Inferior parietal cortex (tissue), 1 donor: ENCODE measurements around the gene AVPI1.
A peak's percentile ranks its signal among the peaks of the same experiment; 100 is the strongest.

Experiments used
- DNase-seq: peaks from one replicate; pipeline ENCODE4 v3.0.0-alpha.2; 2016; ENCODE audit errors: extremely low spot score

AVPI1 gene, protein sequence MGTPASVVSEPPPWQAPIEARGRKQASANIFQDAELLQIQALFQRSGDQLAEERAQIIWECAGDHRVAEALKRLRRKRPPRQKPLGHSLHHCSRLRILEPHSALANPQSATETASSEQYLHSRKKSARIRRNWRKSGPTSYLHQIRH

DNA sequence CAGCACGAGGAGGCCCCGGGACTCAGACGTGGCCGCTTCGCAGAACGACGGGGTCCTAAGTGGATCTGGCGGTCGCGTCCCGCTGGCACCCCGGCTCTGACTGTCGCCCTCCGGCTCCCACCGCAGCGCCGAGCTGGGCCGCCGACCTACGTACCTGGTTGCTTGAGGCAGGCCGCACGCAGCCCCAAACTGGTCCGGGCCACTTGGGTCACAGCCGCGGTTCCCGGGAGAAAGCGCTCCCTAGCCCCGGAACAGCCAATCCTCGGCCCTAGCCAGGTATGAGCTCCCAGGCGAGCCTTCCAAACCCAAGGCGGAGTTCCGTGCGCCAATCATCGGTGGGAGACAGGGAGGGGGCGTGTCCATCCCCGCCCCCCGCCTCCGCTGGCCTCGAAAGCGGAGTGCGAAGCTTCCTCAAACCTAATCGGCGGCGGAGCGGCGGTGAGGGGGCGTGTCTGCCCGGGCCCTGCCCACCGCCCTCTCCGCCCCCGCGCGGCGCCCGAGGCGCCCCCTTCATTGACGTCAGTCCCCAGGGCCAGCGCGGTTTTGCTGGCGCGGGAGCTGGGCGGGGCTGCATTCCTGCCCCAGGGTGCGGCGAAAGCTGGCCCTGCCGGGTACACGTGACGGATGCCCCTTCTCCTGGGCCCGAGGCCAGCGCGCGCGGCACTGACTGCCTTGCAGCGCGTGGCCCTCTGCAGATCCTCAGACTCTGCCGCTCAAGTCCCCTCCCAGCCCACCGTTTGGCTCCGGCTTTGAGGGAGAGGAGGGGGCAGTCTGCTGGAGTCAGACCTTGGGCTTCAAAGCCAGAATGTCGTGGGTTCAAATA lies at the start of gene AVPI1:
Gene AVPI1 (minus strand): TSS at position 280 of the 823 bp plus-strand sequence. CDS start 7,336 bp downstream, outside the sequence.
- peak; percentile 87 for DNase-seq

DNA sequence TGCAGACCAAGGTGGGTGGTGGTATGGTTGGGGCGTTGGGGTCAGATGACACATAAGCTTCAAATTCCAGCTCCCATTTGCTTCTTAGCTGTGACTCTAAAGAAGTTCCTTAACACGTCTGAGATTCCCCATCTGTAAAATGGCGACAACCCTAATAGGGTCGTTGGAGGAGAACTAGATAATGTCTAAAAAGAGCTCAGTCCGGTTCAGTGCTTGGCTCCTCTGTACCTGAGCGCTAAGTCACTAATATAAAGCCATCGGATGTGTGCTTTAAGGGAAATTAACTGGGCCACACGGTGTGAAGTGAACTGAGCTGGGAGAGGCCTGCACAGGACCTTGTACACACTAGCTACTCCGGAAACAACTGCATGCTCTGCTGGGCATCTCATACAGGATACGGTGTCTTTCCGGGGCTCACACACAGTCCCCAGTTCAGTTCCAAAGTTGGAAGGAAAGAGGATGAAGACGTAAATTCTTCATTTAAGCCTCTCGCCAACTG lies 49.4 kb upstream of the AVPI1 start:
- DNase-seq: no peak

DNA sequence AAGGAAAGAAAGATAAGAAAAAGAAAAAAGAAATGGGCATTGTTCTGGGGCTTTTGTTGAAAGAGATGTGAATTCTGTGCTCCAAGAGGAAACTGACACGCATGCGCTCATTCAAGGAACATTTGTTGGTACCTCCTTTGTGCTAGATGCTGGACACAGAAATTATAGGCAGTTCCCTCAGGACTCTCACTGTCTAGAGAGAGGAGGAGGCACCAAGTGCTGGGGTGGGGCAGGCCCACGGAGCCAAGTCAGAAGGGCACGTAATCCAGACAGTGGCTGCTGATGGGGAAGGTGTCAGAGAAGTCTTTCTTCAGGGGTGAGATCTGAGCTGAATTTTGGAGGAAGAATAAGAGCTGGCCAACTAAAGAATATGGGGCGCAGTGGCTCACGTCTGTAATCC lies 47.0 kb upstream of the AVPI1 start:
- DNase-seq: no peak

DNA sequence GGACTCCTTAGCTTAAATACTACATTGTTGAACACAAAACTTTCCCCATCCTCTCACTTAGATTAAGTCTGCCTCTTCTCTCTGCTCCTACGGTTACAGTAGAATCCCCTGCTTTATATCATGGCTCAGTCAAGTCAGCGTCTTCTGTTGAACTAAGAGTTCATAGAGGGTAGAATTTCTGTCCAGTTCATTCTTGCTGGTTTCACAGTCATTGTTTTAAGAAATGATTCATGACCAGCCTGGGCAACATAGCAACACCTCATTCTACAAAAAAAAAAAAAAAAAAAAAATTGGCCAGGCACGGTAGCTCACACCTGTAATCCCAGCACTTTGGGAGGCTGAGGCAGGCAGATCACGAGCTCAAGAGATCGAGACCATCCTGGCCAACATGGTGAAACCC lies 46.2 kb upstream of the AVPI1 start:
- no peak for DNase-seq

DNA sequence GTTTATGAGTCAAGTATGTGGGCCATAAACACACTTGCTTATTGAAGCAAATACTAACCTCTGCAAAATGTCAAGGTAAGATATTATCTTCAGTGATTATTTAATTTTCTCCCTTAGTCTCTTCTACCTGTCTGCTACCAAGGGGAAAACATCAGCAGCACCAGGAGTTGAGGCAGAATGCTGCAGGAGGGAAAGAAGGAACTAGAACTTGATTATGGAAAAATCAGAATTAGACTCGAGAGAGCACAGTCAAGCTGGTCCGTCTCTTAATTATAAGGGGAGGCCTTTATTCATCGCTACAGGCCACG lies 45.0 kb upstream of the AVPI1 start:
- DNase-seq: no peak

DNA sequence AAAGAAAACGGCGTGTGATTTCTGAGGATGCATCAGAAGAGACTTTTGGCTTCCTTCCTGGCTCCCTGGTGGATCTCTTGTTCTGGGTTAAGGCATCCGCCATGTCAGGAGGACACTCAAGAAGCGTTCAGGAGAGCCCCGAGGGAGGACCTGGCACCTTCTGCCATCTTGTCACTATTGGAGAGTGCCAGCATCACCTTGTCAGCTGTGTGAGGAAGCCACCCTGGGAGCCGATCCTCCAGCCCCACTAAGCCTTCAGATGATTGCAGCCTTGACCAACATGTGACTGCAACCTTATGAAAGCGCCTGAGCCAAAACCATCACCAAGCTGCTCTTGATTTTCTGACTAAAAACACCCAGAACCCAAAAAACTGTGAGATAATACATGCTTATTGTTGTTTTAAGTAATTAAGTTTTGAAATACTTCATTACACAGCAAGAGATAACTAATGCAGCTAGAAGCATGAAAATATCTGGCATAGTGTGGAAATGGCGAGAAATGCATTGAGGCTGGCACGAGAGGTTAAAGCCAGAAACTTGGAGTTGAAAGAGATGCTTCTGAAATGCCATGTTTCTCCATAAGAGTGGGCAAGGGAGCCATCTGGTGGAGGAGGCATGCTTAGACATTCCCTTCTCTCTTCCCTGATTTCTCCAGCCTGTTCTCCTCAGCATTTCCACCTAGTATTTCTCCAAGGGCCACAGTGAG lies 44.5 kb upstream of the AVPI1 start:
- peak; percentile 95 for DNase-seq

DNA sequence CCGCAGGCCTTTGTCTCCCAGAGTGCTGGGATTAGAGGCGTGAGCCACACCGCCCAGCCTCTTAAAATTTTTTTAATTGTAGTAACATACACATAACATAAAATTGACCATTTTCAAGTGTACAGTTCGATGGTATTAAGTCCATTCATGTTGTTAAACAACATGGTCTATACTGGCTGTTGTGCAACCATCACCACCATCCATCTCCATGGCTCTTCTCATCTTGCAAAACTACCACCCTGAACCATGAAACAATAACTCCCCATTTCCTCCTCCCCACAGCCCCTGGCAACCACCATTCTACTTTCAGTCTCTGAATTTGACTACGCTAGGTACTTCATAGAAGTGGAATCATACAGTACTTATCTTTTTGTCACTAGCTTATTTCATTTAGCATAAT lies 42.0 kb upstream of the AVPI1 start:
- DNase-seq: no peak

DNA sequence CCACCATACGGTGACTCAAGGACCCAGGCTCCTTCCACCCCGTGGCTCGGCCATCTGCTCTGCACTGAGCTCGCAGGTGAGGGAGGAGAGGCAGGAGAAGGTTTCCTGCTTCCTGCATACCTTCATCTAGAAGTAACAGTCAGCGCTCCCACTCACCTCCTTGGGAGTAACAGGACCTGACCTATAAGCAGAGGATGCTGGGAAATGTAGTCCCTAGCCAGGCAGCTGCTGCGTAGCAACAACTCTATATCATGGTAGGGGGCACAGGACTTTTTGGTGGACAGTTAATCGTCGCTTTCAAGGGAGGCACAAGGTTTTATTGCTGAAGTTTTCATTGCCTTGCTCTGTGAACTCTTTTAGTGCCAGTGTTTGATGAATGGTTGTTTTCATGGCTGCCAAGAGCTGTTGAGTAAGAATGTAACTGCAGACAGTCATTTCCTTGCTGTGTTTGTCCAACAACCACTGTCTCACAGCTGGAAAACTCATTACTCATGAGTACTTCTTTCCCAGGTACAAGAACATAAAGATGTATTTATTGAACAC lies 39.7 kb upstream of the AVPI1 start:
- DNase-seq: no peak

DNA sequence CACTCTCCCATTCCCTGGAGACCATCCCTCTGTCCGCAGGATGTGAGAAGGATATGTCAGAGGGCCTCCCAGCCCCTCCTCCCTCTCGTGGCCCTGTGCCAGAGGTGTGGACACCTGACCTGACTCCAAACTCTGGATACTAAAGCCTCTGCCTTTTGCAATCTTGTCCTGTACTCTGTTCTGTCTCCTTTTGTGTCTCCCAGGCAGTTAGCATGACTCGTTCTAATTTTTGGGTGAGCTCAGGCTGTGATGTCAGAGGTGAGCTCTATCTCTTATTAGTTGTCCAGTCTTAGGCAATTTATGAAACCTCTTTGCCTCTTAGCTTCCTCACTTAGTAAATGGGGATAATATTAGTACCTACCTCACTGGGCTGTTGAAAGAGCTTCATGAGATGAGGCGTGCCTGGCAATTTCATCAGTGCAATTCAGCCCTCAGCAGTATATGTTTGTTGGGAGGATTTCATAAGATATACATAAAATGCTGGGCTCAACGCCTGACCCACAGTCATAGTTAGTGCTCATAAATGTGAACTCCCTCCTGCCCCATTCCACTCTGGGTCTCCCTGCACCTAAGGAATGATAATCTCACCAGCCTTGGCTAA lies 37.4 kb upstream of the AVPI1 start:
- DNase-seq: no peak

DNA sequence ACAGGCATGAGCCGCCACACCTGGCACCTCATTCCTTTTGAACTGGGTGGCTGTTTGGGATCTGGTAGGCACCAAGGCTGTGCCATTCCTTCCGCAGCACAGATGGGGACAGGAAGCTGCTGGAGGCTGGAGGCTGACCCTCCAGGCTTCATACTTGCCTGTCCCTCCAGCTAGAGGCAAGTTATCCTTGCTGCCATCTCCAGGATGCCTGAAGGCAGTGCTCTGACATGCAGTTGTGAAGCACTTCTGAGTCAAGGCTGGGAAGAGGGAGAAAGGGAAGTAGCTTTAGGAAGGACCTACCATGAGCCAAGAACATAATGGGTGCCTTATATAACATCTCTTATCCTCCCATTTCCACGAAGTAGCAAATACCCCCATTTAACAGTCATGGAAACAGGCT lies 36.0 kb upstream of the AVPI1 start:
- no peak for DNase-seq

DNA sequence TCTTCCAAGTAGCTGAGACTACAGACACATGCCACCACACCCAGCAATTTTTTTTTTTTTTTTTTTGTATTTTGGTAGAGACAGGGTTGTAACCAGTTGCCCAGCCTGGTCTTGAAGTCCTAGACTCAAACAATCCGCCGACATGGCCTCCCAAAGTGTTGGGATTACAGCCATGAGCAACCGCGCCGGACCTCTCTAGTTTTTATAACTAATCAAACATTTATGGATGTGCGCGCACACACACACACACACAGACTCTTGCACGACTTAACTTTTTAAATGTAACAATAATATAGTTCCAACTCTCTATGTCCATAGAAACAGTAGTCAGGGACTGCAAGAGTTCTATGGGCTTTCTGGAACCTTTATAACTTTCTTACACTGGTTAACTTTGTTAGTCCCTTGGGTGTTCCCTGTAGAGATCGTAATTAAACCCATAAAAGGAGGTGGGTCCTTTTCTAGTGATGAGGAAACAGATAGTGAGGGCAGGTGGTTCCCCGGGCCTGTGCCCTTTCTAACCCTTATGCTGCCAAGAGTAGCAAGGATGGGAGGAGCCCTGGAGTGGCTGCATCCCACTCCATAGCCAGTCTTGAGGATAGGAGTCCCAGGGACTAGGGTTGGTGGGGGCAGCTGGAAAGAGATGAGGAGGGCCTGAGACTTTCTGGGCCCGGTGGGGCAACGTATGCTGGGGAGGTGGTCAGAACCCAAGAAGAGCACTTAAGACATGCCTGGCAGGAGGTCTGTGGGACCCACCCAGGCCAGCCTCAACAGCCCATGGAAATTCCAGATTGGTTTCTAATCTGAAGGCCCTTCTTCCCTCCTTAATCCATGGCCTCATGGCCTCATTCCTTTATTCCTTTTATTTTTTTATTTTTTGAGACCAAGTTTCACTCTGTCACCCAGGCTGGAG lies 35.1 kb upstream of the AVPI1 start:
- no peak for DNase-seq

DNA sequence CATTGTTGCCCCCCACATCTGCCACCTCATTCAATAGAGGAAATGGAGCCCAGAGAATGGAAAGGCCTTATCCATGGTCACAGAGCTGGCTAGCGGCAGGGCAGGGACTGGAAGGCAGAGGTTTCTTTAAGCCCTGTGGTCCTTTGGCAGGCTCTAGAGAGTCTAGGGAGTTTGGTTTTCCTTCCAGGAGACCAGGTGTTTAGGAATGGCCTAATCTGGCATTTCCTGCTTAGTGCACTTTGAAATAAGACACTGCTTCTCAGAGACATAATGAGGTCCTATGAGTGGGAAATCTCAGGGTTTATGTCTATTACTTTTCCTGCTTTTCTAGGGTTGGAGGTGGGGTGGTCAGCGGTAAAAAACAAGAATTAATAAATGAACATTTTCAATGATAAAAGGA lies 32.6 kb upstream of the AVPI1 start:
- DNase-seq: no peak

DNA sequence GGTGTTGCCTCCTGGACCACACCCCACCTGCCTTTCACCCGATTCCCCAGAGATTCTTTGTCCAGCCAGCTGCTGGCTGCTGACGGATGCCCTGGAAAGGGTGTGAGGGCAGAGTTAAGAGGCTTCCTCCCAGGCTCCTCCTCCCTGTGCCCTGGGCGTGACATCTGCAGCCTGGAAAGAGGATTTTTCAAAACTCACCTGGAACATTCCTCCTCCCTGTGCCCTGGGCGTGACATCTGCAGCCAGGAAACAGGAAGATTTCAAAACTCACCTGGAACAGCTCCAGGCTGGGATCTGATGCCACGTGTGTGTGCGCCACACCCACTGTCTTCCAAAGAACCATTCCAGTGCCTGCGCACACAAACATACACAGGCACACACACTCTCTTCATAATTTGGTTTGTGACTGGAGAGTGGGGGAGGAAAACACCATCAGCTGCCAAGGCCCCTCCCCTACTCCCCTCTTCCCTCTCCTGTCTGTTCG lies 31.7 kb upstream of the AVPI1 start:
- DNase-seq: no peak

DNA sequence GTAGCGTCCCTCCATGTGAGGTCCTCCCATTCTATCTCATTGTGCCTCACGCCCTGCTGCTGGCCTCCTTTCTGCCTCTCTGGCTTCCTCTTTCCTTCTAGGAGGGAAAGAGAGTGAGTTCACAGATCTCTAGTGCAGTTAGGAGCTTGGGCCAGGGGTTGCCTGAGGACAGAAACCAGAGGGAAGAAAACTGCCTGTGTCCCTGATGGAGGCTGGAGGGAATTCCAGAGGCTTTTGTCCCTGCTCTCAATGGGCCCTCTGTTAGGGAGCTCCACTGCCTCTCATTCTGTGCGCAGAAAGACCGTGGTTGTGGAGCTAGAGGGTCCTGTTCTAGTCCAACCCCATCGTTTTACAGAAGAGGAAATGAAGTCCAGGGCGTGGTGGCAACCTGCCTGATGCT lies 31.1 kb upstream of the AVPI1 start:
- peak; percentile 57 for DNase-seq

DNA sequence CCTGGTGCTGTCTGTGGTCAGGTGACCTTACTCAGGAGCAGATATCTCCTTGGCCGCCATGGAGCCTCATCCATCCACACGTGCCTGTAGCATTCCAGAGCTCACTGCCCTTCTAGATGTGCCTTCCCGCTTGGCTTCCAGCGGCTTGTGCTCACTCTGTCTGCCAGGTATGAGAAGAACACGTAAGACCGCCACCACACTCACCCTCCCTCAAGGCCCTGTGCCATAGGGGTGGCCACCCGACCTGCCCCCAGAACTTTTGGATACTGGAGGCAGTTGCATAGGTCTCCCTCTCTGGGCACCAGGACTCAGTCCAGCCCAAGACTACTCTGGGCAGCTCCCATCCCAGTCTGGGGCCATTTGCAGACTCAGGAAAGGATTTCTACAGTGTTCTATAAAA lies 30.6 kb upstream of the AVPI1 start:
- DNase-seq: no peak

DNA sequence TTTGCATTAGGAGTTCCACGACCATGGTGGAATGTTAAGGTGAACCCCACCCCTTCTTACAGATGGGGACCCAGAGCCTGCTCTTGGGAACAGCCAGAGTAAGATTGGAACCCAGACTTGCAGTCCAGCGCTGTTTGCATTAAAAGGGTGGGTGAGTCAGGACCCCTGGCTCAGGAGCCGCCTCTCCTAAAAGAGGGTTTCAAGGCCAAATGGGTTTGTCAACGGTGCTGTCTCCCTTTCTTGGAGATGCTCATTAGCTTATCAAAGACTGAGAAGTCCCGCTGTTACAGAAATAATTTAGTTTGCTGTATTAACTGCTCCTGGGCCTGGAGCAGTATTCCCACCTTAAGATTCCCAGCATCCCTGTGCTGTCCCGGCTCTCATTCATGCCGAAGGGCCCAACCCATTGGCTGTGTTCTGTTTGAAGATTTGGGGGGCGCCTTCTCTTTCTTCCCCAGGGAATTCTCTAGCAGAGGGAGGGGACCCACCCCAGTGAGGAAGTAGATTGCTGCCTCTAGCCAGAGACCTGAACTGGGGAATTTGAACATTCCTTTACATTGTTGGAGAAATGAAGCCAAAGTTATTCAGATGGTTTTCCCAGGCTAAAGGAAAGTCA lies 28.3 kb upstream of the AVPI1 start:
- DNase-seq: no peak

DNA sequence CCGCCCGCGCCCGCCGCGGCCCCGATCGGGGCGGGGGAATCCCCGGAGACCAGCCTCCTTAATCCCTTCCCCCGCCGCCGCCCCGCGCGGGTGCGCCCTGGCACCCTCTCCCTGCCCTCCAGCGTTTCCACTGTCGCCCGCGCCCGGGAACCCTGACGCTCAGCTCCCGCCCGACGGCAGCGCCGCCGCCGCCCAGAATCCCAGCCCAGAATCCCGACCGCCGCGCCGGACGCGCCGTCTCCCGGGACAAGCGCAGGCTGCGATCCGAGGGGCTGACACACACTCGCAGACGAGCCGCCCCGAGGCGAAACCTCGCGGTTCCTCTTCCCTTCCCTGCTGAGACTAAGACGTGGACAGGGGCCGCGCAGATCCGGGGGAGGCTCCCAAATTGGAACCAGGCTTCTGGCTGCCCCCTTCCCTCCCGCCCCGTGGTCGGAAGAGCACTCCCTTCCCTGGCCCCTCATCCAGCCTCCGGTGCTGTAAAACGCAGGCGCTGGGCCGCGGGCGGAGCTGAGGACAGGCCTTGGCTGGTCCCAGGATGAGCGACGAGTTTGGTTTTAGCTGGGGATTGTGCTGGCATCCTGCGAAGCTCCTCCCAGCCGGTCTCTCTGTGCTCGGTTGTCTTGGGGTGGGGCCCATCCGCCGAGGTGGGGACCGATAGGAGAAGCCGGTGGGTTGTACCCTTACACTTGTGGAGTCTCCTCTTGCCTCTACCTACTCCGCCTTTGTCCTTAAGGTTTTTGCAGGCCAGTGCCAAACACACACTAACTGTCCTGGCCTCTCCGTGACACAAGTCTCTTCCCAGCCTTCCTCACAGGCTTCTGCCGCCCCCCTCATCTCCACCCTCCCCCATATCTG lies 27.6 kb upstream of the AVPI1 start:
- DNase-seq: no peak

DNA sequence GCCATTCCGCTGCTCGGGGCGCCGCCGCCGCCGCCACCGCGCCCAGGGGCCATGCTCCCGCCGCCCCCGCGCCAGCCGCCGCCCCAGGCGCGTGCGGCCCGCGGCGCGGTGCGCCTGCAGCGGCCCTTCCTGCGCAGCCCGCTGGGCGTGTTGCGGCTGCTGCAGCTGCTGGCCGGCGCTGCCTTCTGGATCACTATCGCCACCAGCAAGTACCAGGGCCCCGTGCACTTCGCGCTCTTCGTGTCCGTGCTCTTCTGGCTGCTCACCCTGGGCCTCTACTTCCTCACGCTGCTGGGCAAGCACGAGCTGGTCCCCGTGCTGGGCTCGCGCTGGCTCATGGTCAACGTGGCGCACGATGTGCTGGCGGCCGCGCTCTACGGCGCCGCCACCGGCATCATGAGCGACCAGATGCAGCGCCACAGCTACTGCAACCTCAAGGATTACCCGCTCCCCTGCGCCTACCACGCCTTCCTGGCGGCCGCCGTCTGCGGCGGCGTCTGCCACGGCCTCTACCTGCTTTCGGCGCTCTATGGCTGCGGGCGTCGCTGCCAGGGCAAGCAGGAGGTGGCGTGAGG lies 26.9 kb upstream of the AVPI1 start:
- DNase-seq: peak; percentile 66

DNA sequence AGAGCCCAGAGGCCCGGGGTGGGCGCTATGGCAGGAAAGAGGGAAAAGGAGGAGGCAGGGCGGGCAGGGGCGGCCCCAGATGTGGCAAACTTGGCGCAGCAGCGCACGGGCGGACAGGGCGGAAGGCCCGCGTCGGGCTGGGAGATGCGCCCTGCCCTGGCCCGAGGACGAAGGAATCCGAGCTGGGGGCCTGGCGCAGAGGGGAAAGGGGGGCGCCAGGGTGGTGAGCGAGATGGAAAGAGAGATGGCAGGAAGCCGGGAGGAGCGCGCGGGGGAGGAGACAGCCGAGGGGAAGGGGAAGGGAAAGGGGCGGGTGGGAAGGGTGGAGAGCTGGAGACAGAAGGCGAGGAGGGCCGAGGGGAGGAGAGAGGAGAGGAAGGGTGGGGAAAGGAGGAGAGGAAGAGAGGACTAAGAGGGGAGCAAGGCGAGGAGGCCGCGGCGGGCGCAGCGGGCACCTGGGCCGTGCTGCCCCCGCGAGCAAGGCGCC lies 26.3 kb upstream of the AVPI1 start, which contains the start of gene MARVELD1:
Gene MARVELD1 (plus strand): TSS at position 392 of the 487 bp plus-strand sequence. CDS start 147 bp downstream, outside the sequence.
- DNase-seq: no peak
